Measurements from ENCODE around the gene CGA.

The CGA gene

DNA sequence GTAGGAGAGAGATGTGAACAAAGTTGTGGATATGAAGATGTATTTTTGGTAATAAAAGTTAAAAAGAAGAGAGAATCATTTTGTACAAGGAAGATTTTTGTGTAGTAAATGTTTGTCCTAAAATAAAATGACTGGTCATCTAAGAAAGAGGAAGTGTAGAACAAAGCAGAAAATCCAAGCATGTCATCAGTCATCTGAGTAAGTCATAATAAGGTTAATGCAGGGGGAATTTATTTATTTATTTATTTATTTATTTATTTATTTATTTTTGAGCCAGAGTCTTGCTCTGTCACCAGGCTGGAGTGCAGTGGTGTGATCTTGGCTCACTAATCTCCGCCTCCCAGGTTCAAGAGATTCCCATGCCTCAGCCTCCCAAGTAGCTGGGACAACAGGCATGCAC, 15.7 kb upstream of the CGA start:
- Histone ChIP-seq H3K9me3 (no peaks in the 10 kb centered on the region), H3K36me3 (no peaks in the 10 kb centered on the region), H3K27me3 (no peaks in the 10 kb centered on the region), H3K4me3 (ENCODE audit: low read depth in 1 of 2, low read length in 1 of 2) (no peak overlapping the region), H3K27ac (no peak overlapping the region), H3K4me1 (ENCODE audit: control insufficient read depth in 1 of 2, insufficient read depth in 1 of 2, low read depth in 1 of 2, low read length in 1 of 2) (peaks cover 9 to 41% of the 10 kb centered on the region in 2 experiments)
- TF ChIP-seq, protein P1, sequence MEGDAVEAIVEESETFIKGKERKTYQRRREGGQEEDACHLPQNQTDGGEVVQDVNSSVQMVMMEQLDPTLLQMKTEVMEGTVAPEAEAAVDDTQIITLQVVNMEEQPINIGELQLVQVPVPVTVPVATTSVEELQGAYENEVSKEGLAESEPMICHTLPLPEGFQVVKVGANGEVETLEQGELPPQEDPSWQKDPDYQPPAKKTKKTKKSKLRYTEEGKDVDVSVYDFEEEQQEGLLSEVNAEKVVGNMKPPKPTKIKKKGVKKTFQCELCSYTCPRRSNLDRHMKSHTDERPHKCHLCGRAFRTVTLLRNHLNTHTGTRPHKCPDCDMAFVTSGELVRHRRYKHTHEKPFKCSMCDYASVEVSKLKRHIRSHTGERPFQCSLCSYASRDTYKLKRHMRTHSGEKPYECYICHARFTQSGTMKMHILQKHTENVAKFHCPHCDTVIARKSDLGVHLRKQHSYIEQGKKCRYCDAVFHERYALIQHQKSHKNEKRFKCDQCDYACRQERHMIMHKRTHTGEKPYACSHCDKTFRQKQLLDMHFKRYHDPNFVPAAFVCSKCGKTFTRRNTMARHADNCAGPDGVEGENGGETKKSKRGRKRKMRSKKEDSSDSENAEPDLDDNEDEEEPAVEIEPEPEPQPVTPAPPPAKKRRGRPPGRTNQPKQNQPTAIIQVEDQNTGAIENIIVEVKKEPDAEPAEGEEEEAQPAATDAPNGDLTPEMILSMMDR (IDR thresholded peaks at IDR 0.05) = no peak

DNA sequence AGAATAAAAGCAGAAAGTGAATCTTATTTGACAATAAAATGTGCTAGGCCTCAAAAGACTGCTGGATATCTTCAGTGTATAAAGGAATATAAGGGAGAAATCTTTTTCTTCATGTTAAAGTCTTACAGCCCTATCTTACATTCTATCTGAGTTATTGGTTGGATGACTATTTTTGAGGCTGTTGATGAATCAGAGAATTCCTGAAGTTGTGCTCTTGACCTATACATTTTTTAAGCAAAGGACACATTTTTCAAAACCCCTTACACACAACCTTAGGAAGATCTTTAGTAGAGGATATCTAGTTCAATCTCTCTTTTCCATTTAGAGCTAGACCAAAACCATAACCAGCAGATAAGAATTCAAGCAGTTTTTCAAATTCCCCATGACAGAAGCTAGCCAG, 10.9 kb upstream of the CGA start:
- TF ChIP-seq, protein P1 (IDR thresholded peaks at IDR 0.05) = no peak
- Histone ChIP-seq H3K36me3 (no peaks in the 10 kb centered on the region), H3K4me1 (ENCODE audit: control insufficient read depth in 1 of 2, insufficient read depth in 1 of 2, low read depth in 1 of 2, low read length in 1 of 2) (peaks cover 32 to 74% of the 10 kb centered on the region in 2 experiments), H3K4me3 (ENCODE audit: low read depth in 1 of 2, low read length in 1 of 2) (no peak overlapping the region), H3K27me3 (no peaks in the 10 kb centered on the region), H3K27ac (peak overlapping the region; percentile 63), H3K9me3 (no peaks in the 10 kb centered on the region)

DNA sequence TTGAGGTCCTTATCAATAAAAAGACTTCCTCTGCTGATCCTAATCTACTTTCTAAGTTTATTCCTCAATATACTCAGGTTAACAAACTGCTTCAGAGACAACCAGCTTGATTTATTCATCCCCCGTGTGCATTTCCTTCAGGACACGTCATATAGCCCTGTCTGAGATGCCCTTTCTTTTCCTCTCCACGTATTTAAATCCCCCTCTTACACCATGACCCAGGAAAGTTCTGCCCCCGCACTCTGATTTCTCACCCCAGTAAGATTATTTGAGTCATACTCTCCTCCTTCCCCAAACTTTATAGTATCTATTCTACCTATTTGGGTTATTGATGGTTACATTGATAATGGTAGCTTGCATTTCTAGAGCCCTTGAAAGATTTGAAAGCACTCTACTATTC, 9.8 kb upstream of the CGA start:
- TF ChIP-seq, protein P1 (IDR thresholded peaks at IDR 0.05) = no peak

DNA sequence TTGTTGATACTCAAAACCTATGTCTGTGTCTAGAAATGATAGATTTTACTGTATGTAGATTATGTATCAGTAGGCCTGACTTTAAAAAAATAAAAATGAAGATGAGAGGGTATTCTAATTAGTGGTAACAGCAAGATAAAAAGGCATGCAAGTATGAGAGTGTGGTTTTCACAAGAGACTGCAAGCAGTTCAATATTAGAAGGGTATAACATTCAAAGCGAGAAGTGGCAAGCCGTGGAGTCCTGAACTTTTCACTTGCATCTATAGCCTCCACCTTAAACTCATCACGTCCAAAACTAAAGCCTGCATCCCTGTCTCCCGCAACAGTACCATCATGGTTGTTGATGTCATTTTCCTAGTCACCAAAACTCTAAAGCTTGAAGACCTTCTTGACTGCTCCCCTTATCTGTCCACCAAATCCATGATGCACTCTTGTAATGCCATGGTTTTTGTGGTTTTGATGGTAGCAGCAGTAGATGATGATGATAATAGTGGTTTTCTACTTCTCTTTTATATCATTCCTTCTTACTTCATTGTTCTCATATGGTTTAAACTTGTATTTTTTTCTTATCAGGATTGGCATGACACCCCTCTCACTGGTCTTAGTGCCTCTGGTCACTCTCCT, 9.2 kb upstream of the CGA start:
- TF ChIP-seq, protein P1 (IDR thresholded peaks at IDR 0.05) = no peak
- no peaks in the 10 kb centered on the region for H3K27me3 ChIP-seq
- H3K4me1 ChIP-seq (ENCODE audit: control insufficient read depth in 1 of 2, insufficient read depth in 1 of 2, low read depth in 1 of 2, low read length in 1 of 2) = peaks cover 50 to 85% of the 10 kb centered on the region in 2 experiments
- no peaks in the 10 kb centered on the region for H3K9me3 ChIP-seq
- no peaks in the 10 kb centered on the region for H3K36me3 ChIP-seq
- H3K4me3 ChIP-seq (ENCODE audit: low read depth in 1 of 2, low read length in 1 of 2) = no peak overlapping the region
- H3K27ac ChIP-seq = peak overlapping the region; percentile 63

More for the DNA sequence above, 9.8 kb upstream of the CGA start:
- H3K4me3 ChIP-seq (ENCODE audit: low read depth in 1 of 2, low read length in 1 of 2) = no peak overlapping the region
- no peaks in the 10 kb centered on the region for H3K9me3 ChIP-seq
- no peaks in the 10 kb centered on the region for H3K36me3 ChIP-seq
- peak overlapping the region; percentile 63 for H3K27ac ChIP-seq
- no peaks in the 10 kb centered on the region for H3K27me3 ChIP-seq
- H3K4me1 ChIP-seq (ENCODE audit: control insufficient read depth in 1 of 2, insufficient read depth in 1 of 2, low read depth in 1 of 2, low read length in 1 of 2) = peaks cover 44 to 80% of the 10 kb centered on the region in 2 experiments

DNA sequence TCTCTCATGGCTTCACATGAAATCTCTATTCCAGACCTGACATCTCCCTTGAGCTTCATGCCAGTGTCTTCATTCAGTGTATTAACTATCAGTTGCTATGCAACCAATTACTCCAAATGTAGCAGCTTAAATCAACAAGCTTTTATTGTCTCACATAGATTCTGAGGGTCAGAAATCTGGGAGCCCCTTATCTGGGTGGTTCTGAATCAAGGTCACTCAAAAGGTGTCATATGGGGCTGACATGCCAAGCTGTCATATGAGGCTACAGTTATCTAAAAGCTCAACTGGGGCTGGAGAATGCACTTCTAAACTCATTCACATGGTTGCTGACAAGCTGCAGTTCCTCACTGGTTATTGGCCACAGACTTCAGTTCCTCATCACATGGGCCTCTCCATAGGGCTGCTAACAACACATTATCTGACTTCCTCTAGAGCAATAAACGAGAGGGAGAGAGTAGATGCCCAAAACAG, 7.3 kb upstream of the CGA start:
- no peaks in the 10 kb centered on the region for H3K27me3 ChIP-seq
- peak overlapping the region; percentile 69 for H3K27ac ChIP-seq
- peaks cover 57 to 87% of the 10 kb centered on the region in 2 experiments for H3K4me1 ChIP-seq (ENCODE audit: control insufficient read depth in 1 of 2, insufficient read depth in 1 of 2, low read depth in 1 of 2, low read length in 1 of 2)
- TF ChIP-seq, protein P1 (IDR thresholded peaks at IDR 0.05) = no peak
- no peaks in the 10 kb centered on the region for H3K9me3 ChIP-seq
- H3K4me3 ChIP-seq (ENCODE audit: low read depth in 1 of 2, low read length in 1 of 2) = no peak overlapping the region
- H3K36me3 ChIP-seq = no peaks in the 10 kb centered on the region
